HepG2 (cell line): ENCODE data around the gene FSTL1. TPM values are rescaled to one million over a fixed set of nuclear protein-coding genes. Genes with fewer than 3 reads are reported as not detected.
"Not testable (repeated sequence)": the region's sequence is repeated elsewhere in the genome, so short reads cannot be mapped to it uniquely, and the experiment has no call there.

ENCODE experiments used
- ATAC-seq: fragments of 200-7000 bp; cut with Tn5 transposase; 3 replicates; pipeline ENCODE4 v1.9.1; 2020; ENCODE audit warnings: mild to moderate bottlenecking, moderate library complexity
- BruUV-seq: library from RNA; stranded (reverse); fragments of 400-500 nt; replicated peaks from 2 replicates; lab custom pipeline; 2021; lab: Mats Ljungman, UMichigan
- CTCF ChIA-PET: fragments of 300-600 bp; formaldehyde crosslinking; extraction: SDS; loops from one replicate; lab custom pipeline; 2021; ENCODE audit warnings: low total read pairs, inconsistent platforms, low intra/inter-chr PET ratio; lab: Yijun Ruan, JAX
- POLR2A ChIA-PET: fragments of 350-600 bp; sonication (Branson Sonifier 250); formaldehyde crosslinking; loops from one replicate; lab custom pipeline; 2020; ENCODE audit warnings: antibody characterized with exemption, inconsistent platforms; lab: Yijun Ruan, JAX
- DNase-seq: peaks from one replicate; pipeline ENCODE4 v3.0.0-alpha.2; 2015; ENCODE audit warnings: low spot score
- FAIRE-seq: peaks from 3 replicates; lab custom pipeline; 2011; peaks lifted over from hg19 to GRCh38; lab: Jason Lieb, UNC
- H2AFZ ChIP-seq: one replicate; pipeline ENCODE4 v1.6.1; 2011; ENCODE audit warnings: low read length, inconsistent platforms
- H3K27ac ChIP-seq: fragments of 300-600 bp; 3 replicates; pipeline ENCODE4 v1.8.0; 2011; ENCODE audit warnings: mixed run types, mild to moderate bottlenecking, mixed read lengths, low read length, inconsistent platforms; ENCODE audit not compliant: insufficient read depth; ENCODE audit errors: extremely low read length
- H3K27me3 ChIP-seq, 2 experiments: fragments of 200-600 bp in 1 of 2; 2 replicates in 1 of 2; 3 replicates in 1 of 2; pipeline versions ENCODE4 v1.6.0 to v1.8.0; 2011; ENCODE audit warnings: low read length in 2 of 2, mild to moderate bottlenecking in 2 of 2, moderate library complexity in 2 of 2, inconsistent platforms in 1 of 2; ENCODE audit not compliant: insufficient read depth in 2 of 2, control insufficient read depth in 1 of 2
- H3K36me3 ChIP-seq, 2 experiments: fragments of 200-600 bp in 1 of 2; replicated peaks in 1 of 2; 2 replicates in 1 of 2; 3 replicates in 1 of 2; pipeline versions ENCODE4 v1.5.1 to v1.8.0; 2011; ENCODE audit warnings: low read length in 2 of 2, inconsistent platforms in 1 of 2; ENCODE audit not compliant: insufficient read depth in 2 of 2, control insufficient read depth in 1 of 2
- H3K4me1 ChIP-seq: 2 replicates; pipeline ENCODE4 v1.5.1; 2012; ENCODE audit warnings: low read length, inconsistent platforms; ENCODE audit not compliant: insufficient read depth
- H3K4me2 ChIP-seq: 2 replicates; pipeline ENCODE4 v1.6.0; 2011; ENCODE audit warnings: low read depth, low read length, inconsistent platforms
- H3K4me3 ChIP-seq, 3 experiments: fragments of 200-600 bp in 1 of 3; sonication (generic), shearing (Covaris generic) in 1 of 3; replicated peaks in 1 of 3; 2 replicates each; pipeline ENCODE4 v1.5.1; 2011 to 2016; ENCODE audit warnings: low read length in 3 of 3, inconsistent platforms in 2 of 3, low read depth in 2 of 3, mild to moderate bottlenecking in 2 of 3, control low read depth in 1 of 3, mixed read lengths in 1 of 3; ENCODE audit not compliant: insufficient read depth in 1 of 3
- H3K79me2 ChIP-seq: one replicate; pipeline ENCODE4 v1.6.1; 2011; ENCODE audit warnings: low read length, inconsistent platforms; ENCODE audit not compliant: insufficient read depth
- H3K9ac ChIP-seq: 2 replicates; pipeline ENCODE4 v1.6.0; 2011; ENCODE audit warnings: mild to moderate bottlenecking, low read depth, low read length, inconsistent platforms; ENCODE audit not compliant: insufficient read depth
- H3K9me3 ChIP-seq: 2 replicates; pipeline ENCODE4 v1.5.1; 2012; ENCODE audit warnings: mild to moderate bottlenecking, low read length
- H4K20me1 ChIP-seq: 2 replicates; pipeline ENCODE4 v1.6.0; 2011; ENCODE audit warnings: inconsistent platforms, mild to moderate bottlenecking, low read length, moderate library complexity; ENCODE audit not compliant: insufficient read depth
- FOXA1 ChIP-seq, 2 experiments: fragments of 450-650 bp in 1 of 2; sonication (generic) in 1 of 2; formaldehyde crosslinking in 1 of 2; IDR thresholded peaks; 2 replicates each; pipeline versions ENCODE4 v1.4.0 to v1.6.1; 2016 to 2020; ENCODE audit warnings: missing genetic modification reagents in 1 of 2
- FOXA3 ChIP-seq: IDR thresholded peaks from 2 replicates; pipeline ENCODE4 v1.6.1; 2016; ENCODE audit warnings: missing genetic modification reagents, missing compliant biosample characterization
- SP5 ChIP-seq: IDR thresholded peaks from 2 replicates; pipeline ENCODE4 v1.6.1; 2016; ENCODE audit warnings: low read depth, borderline replicate concordance
- ZNF281 ChIP-seq: sonication (generic); formaldehyde crosslinking; IDR thresholded peaks from 2 replicates; pipeline ENCODE4 v1.4.0; 2020; ENCODE audit warnings: missing genetic modification reagents, borderline replicate concordance
- ZNF687 ChIP-seq: sonication (generic); formaldehyde crosslinking; IDR thresholded peaks from 2 replicates; pipeline ENCODE4 v1.5.1; 2020; ENCODE audit warnings: mild to moderate bottlenecking, missing genetic modification reagents, moderate library complexity
- WGBS: methylation state at CpG from one replicate; pipeline ENCODE4 v1.1.6; 2017; ENCODE audit warnings: low lambda C conversion rate; 5-methylcytosine and 5-hydroxymethylcytosine counted together
- in situ Hi-C: cut with HindIII; loops from 2 replicates; pipeline ENCODE4 v1.10.0; 2017; ENCODE audit warnings: low pct_unique_long_range_greater_than_20kb; ENCODE audit not compliant: extremely low pct_ligation_motif_present
- intact Hi-C: fragments of 100-400 bp; cut with micrococcal nuclease; formaldehyde crosslinking; loops from one replicate; pipeline ENCODE4 v1.10.0; 2022; ENCODE audit not compliant: unreplicated experiment
- polyA plus RNA-seq, 8 experiments: library from polyadenylated mRNA; depleted of rRNA in 3 of 8; stranded (reverse) in 7 of 8; unstranded in 1 of 8; fragments of >200 nt; fragmentation: Illumina TruSeq in 4 of 8; extraction: Trizol in 4 of 8; gene quantifications; 2 replicates each; pipeline versions ENCODE4 v1.2.1 to v1.2.3, GENCODE V29; 2011 to 2016; ENCODE audit warnings: low read depth in 4 of 8, missing spikeins in 1 of 8, mixed read lengths in 1 of 8; ENCODE audit not compliant: insufficient read depth in 1 of 8
- total RNA-seq, 5 experiments: library from RNA; depleted of rRNA; stranded (reverse); fragments of >200 nt; fragmentation: Illumina TruSeq; extraction: Trizol; gene quantifications; 2 replicates each; pipeline ENCODE4 v1.2.3, GENCODE V29; 2016; ENCODE audit warnings: low read depth in 1 of 5

FSTL1 gene
- total and polyA plus RNA-seq, 2 of the 13 experiments (the other 11 are each of a cell fraction or from before 2014, with no cell fraction given) = 0.07 to 0.29 TPM

GRCh38 chr3:120377948-120378347, 72.8 kb downstream of the FSTL1 start:
- H3K4me1 ChIP-seq; H2AFZ ChIP-seq; DNase-seq; H3K27me3 ChIP-seq; FAIRE-seq; CTCF ChIA-PET; ATAC-seq; BruUV-seq; H3K36me3 ChIP-seq; H3K79me2 ChIP-seq; H3K9me3 ChIP-seq; H3K9ac ChIP-seq; intact Hi-C loops; POLR2A ChIA-PET; H3K27ac ChIP-seq; H4K20me1 ChIP-seq; in situ Hi-C loops; TF ChIP-seq FOXA1 (IDR thresholded peaks at IDR 0.05): not testable (repeated sequence)
- TF ChIP-seq FOXA3 (CRISPR knock-in tag) (peak; percentile 46; the same call in 1 of the 2 replicates), ZNF281 (CRISPR knock-in tag) (peak; percentile 74; the same call in 1 of the 2 replicates), ZNF687 (peak; percentile 26; the same call in 1 of the 2 replicates), FOXA1 (CRISPR knock-in tag; IDR thresholded peaks at IDR 0.05) (peak; percentile 64), SP5 (CRISPR knock-in tag) (0 out of 2 replicates have a peak, but pooled peaks have one; percentile 23)
- 0 out of 2 replicates have a peak overlapping the region, but pooled peaks have one; percentile 7 for H3K4me2 ChIP-seq
- 4% methylated on average over 4 of the region's 12 CpGs for WGBS
- H3K4me3 ChIP-seq = peak overlapping the region in 1 of 3 experiments; percentile 28; a peak in 3 of 6 replicates
